HG02981 (cell line): Measurements from ENCODE around the gene WASF3.

Experiments used
- ATAC-seq: cut with Tn5 transposase; IDR thresholded peaks from one replicate; pipeline ENCODE4 v1.9.1; 2021; ENCODE audit warnings: mild to moderate bottlenecking, moderate library complexity; ENCODE audit not compliant: unreplicated experiment

The WASF3 gene

DNA sequence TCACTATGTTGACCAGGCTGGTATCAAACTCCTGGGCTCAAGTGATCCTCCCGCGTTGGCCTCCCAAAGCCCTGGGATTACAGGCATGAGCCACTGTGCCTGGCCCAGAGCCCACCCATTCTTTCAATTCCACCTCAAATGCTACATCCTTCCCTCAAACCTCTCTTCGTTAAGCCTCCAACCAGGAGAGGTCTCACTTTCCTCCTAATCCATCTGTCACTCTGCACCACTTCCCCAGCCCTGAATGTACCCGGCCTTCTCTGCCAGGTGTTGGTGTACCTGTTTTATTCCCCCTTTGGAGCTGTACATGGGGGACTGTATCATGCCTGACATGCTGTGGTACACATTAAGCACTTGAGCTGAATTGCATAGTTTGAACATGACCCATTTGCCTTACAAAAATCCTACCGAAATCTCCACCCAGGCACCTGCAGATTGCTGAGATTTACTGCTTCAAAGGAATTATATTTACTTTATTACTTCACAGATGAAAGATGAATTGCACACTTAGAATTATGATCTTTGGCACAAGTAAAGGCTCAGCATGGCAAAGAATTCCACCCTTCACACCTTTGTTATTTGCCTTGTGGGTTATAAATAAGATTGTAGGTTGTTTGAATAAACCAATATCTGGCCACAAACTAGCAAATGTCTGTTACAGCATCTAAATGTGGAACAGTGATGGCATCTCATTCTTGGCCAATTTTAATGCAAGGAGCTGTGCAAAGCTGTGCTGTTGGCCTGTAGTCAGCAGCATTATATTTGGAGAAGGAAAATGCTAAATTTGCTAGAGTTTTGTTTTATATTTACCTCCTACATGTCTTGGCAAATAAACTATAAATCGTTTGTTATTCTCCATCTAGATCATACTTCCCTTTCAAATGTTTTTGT, 15.6 kb upstream of the WASF3 start:
- ATAC-seq, result no peak

- no peak for ATAC-seq
These were observed 12.8 kb upstream of the WASF3 start for GRCh38 chr13:26544707-26545106.

DNA sequence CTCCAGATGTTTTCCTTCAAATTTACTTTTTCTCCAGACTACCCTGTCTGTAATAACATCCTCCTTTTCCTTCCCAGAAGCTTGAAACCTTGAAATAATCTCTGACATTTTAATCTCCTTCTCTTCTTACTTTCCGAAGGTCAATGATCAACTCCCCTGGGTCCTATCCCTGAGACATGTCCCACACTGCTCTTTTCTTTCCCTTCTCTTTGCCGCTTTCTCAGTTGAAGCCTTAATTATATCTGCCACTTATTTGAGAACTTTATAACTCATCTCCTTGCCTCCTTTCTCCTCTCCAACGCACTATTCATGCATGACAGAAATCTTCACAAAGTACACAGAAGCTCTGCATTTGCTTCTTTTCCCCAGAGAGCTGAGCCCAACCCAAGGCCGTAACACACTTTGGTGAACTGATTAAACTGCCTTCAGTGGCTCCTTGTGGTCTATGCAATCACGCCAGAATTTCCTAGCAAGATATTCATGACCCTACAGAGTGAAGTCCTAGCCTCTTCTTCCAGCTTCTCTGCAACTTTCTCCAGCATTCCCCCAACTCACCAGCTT, 9.2 kb upstream of the WASF3 start:
- no peak for ATAC-seq

DNA sequence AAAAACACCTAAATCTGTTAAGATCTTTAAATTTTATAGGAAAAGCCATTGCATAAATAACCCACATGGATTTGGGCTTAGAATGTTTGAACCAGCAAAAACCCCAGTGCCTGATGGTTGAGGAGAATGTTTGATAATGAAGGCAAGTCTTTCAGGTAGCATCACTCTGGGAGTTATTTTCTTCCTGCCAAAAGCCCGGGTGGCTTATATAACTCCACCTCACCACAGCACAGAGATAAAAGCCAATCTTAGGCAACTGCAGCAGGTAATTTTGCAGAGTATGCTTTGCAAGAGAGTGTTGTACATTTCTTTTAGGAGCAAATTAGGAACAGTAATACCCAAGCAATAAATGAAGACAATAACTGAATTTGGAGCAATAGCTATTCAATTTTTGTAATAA, 7.8 kb upstream of the WASF3 start:
- ATAC-seq, result no peak

- no peak for ATAC-seq
These were observed 6.1 kb upstream of the WASF3 start for GRCh38 chr13:26551255-26551860.

DNA sequence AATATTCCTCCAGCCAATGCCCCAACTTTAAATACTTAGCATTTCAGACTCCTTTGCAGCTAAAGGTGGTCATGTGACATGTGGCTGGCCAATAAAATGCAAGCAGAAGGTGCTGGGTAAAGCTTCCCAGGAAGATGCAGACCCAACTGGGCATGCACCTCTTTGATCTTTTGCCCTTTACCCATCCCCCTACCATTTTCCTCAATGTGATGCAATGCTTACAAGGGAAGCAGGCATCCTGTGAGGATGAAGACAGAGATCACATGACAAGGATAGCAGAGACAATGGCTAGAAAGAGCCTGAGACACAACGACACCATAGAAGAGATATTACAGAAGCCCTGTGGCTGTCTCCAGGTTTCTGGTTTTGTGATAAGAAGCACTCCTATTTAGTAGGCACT, 2.1 kb upstream of the WASF3 start:
- ATAC-seq, result no peak

DNA sequence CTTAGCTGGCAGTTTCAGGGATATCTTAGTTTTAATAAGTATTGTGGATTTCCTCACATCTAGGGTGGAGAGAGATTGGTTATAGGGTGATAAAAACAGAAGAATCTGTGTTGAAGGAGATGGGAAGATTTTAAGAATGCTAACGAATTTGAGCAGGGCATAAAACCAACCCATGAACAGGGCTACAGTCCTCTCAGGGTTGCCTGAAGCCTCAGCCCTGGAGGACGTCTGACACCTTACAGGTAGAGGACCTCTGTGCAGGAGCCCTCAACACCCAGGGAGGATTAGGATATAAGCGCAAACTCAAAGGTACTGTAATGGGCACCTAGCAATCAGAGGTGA, 461 bp upstream of the WASF3 start:
- peak; percentile 10 for ATAC-seq

- ATAC-seq, result no peak
These were observed 757 bp downstream of the WASF3 start for GRCh38 chr13:26558074-26558805.

- no peak for ATAC-seq
These were observed 1.5 kb downstream of the WASF3 start for GRCh38 chr13:26558987-26559386.

- no peak for ATAC-seq
These were observed 3.0 kb downstream of the WASF3 start for GRCh38 chr13:26560456-26560855.

DNA sequence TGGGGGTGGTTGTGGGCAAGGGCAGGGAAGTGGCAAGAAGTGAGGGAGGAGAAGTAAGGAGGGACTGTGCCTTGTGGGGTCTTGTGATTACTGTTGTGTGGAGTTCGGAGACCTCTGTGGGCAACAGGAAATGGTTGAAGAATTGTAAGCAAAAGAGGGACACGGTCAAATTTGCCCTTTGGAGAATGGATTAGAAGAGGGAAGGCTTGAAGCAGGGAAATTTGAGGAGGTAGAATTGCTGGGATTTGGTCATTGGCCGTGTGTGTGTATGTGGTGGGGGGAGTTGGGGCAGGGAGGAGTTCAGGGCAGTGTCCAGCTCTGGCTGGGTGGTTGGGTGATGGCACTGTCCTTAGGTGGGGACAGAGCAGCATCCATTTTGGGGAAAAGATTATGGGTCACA, 3.6 kb downstream of the WASF3 start:
- ATAC-seq, result no peak

- ATAC-seq, result no peak
These were observed 4.4 kb downstream of the WASF3 start for GRCh38 chr13:26561651-26562511.

- no peak for ATAC-seq
These were observed 5.0 kb downstream of the WASF3 start for GRCh38 chr13:26562512-26562890.

DNA sequence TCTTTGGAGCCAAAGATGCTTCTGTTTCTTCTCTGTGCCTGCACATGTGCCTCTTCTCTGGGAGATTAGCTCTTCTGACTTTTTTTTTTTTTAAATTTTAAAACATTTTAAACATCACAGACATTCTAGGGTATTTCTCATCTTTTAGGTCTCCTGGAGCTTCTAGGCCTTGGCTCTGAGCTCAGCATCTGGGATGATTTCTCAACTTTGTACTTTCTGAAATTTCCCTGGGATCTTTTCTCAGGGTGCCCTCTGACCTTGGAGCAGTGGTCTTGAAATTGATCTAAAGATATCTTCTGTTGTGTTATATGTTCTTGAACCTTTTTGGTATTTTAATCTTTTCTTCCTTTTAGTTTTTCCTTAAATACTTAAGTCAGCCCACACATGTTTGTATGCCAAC, 6.2 kb downstream of the WASF3 start:
- ATAC-seq, result no peak

GRCh38 chr13:26568132-26568815, 10.8 kb downstream of the WASF3 start:
- ATAC-seq, result no peak

GRCh38 chr13:26571518-26571917, 14.0 kb downstream of the WASF3 start:
- ATAC-seq, result no peak

- ATAC-seq, result no peak
These were observed 17.8 kb downstream of the WASF3 start for GRCh38 chr13:26575244-26575643.

- no peak for ATAC-seq
These were observed 22.1 kb downstream of the WASF3 start for GRCh38 chr13:26579580-26579979.

- ATAC-seq, result no peak
These were observed 26.2 kb downstream of the WASF3 start for GRCh38 chr13:26583662-26584061.

- no peak for ATAC-seq
These were observed 27.2 kb downstream of the WASF3 start for GRCh38 chr13:26584713-26585112.
